Mesothelial cell of epicardium (in vitro differentiated cells): ENCODE measurements around the gene ASTN1. TPM values are rescaled to one million over a fixed set of nuclear protein-coding genes. Genes with fewer than 3 reads are reported as not detected.

Experiments
- DNase-seq, 2 experiments: peaks; one replicate each; pipeline ENCODE4 v3.0.0; 2021; ENCODE audit warnings: low spot score in 2 of 2; ENCODE audit not compliant: unreplicated experiment in 2 of 2
- H3K27ac Mint-ChIP-seq: 2 replicates; pipeline ENCODE4 v1.8.0; 2021; ENCODE audit warnings: mixed read lengths
- H3K27me3 Mint-ChIP-seq: 2 replicates; pipeline ENCODE4 v1.8.0; 2021; ENCODE audit warnings: low read depth, mixed read lengths
- H3K36me3 Mint-ChIP-seq: 2 replicates; pipeline ENCODE4 v1.8.0; 2021; ENCODE audit warnings: mixed read lengths
- H3K4me1 Mint-ChIP-seq: 2 replicates; pipeline ENCODE4 v1.8.0; 2021; ENCODE audit warnings: mixed read lengths
- H3K4me3 Mint-ChIP-seq: 2 replicates; pipeline ENCODE4 v1.8.0; 2021; ENCODE audit warnings: mild to moderate bottlenecking, moderate library complexity, mixed read lengths
- H3K9me3 Mint-ChIP-seq: 2 replicates; pipeline ENCODE4 v1.8.0; 2021; ENCODE audit warnings: mixed read lengths
- CTCF ChIP-seq: fragments of 200-600 bp; sonication (generic); IDR thresholded peaks from one replicate; pipeline ENCODE4 v1.5.0; 2021; ENCODE audit warnings: antibody characterized with exemption; ENCODE audit not compliant: unreplicated experiment
- total RNA-seq: library from RNA; stranded (reverse); gene quantifications from 3 replicates; pipeline ENCODE4 v1.2.1, GENCODE V29; 2021

The ASTN1 gene
- total RNA-seq, 1 donor from 2014 or later: 4.0 TPM

DNA sequence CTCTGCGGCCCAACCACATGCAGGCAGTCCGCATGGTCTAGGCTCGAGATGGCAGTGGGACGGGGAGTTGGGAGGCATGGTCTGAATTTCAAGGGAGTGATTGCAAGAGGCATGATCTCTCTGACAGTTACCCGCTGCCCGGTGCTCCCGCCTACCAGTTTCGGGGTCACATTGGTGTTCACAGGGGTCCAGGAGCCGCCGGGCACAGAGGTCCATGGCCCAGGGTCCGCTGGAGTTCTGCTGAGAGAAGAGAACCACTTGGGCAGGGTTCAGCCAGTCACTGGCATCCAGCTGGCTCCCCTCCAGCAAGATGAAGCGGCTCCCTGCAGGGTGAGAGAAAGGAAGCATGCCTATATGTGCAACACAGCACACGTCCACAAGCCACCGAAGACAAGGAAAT lies 141.3 kb downstream of the ASTN1 start:
- no peak for DNase-seq
- no peaks in the 10 kb centered on the region for H3K36me3 Mint-ChIP-seq
- no peaks in the 10 kb centered on the region for H3K9me3 Mint-ChIP-seq
- no peak overlapping the region for H3K27ac Mint-ChIP-seq
- H3K4me1 Mint-ChIP-seq: no peaks in the 10 kb centered on the region
- peaks cover 46% of the 10 kb centered on the region for H3K27me3 Mint-ChIP-seq
- no peak overlapping the region for H3K4me3 Mint-ChIP-seq
- TF ChIP-seq CTCF: no peak

DNA sequence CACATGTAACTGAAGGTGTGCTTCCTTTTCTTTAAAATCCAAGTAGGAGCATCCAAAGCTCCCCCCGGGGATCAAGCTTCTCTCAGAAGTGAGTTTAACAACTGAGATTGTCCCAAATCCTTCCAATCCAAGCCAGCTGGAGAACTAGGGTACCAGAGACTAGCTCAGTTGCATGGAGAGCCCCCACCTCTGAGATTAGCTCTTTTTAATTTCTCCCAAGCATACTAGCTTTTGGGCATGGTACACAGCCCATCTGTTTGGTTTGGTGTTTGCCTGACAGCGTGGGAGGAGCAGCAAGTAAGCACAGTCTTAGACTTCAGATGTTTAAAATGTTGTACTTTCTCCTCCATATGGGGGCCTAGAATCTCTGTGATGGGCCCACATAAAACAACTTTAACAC lies 142.8 kb downstream of the ASTN1 start:
- Mint-ChIP-seq H3K9me3 (no peaks in the 10 kb centered on the region), H3K36me3 (no peaks in the 10 kb centered on the region)

DNA sequence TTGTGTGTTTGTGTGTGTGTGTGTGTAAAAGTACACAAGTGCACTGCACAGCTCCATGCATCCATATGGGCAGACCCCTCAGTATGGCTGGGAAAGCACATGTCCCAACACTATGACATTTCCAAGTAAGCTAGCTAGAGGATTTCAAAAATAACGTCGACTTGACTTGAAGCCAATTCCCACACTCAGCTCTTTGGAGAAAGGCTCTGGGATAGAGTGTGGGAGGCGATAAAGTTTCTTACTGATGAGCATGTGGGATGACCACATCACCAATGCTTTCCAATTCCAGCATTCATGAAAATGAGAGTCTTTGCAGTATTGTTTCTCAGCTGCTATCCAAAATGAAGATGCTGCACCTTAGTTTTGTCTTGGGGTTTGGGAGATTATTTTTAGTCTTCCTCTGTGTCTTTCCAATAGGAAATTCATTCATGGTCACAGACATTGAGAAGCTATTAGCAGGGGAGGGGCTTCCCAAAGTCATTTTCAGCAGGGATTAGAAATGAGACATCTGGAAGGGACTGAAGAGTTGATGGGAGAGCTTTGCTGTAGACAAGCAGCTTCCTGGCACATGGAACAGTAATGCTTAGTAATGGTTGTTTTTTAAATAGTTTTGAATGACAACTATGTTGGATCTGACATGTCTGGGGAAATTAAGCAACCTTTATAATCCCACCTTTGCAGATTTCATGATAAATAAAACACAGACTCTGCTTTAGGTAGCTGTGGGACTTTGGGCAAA lies 143.5 kb downstream of the ASTN1 start:
- DNase-seq: no peak
- H3K9me3 Mint-ChIP-seq: no peaks in the 10 kb centered on the region
- peaks cover 42% of the 10 kb centered on the region for H3K27me3 Mint-ChIP-seq
- no peaks in the 10 kb centered on the region for H3K4me1 Mint-ChIP-seq
- H3K4me3 Mint-ChIP-seq: no peak overlapping the region
- no peak for TF ChIP-seq CTCF
- no peak overlapping the region for H3K27ac Mint-ChIP-seq
- H3K36me3 Mint-ChIP-seq: no peaks in the 10 kb centered on the region

More for the DNA sequence above, 142.8 kb downstream of the ASTN1 start:
- H3K27ac Mint-ChIP-seq: no peak overlapping the region
- no peak for DNase-seq
- H3K4me1 Mint-ChIP-seq: no peaks in the 10 kb centered on the region
- H3K27me3 Mint-ChIP-seq: peaks cover 45% of the 10 kb centered on the region
- H3K4me3 Mint-ChIP-seq: no peak overlapping the region
- TF ChIP-seq CTCF: no peak

- H3K27me3 Mint-ChIP-seq: peaks cover 39% of the 10 kb centered on the region
- no peaks in the 10 kb centered on the region for H3K4me1 Mint-ChIP-seq
- H3K4me3 Mint-ChIP-seq: no peak overlapping the region
- no peak for DNase-seq
- no peak overlapping the region for H3K27ac Mint-ChIP-seq
- H3K36me3 Mint-ChIP-seq: no peaks in the 10 kb centered on the region
- no peaks in the 10 kb centered on the region for H3K9me3 Mint-ChIP-seq
- no peak for TF ChIP-seq CTCF
These were observed 147.1 kb downstream of the ASTN1 start for GRCh38 chr1:177017287-177017852.

GRCh38 chr1:177014325-177014724 lies 150.2 kb downstream of the ASTN1 start:
- no peak overlapping the region for H3K4me3 Mint-ChIP-seq
- H3K27ac Mint-ChIP-seq: no peak overlapping the region
- no peaks in the 10 kb centered on the region for H3K36me3 Mint-ChIP-seq
- H3K9me3 Mint-ChIP-seq: no peaks in the 10 kb centered on the region
- no peak for DNase-seq
- no peaks in the 10 kb centered on the region for H3K4me1 Mint-ChIP-seq
- TF ChIP-seq CTCF: no peak
- peaks cover 28% of the 10 kb centered on the region for H3K27me3 Mint-ChIP-seq
